OCI-LY7 (cell line): ENCODE data around the gene FGF3. TPM values are rescaled to one million over a fixed set of nuclear protein-coding genes. Genes with fewer than 3 reads are reported as not detected.

Experiments used
- BruUV-seq: library from RNA; stranded (reverse); fragments of 400-500 nt; replicated peaks from 2 replicates; lab custom pipeline; 2021; lab: Mats Ljungman, UMichigan
- CTCF ChIA-PET: fragments of 300-600 bp; sonication (Branson Sonifier 250); formaldehyde crosslinking; loops from one replicate; lab custom pipeline; 2022; ENCODE audit warnings: antibody characterized with exemption; ENCODE audit not compliant: unreplicated experiment; lab: Charles Lee
- POLR2A ChIA-PET: fragments of 300-600 bp; sonication (Branson Sonifier 250); formaldehyde crosslinking; loops from one replicate; lab custom pipeline; 2022; ENCODE audit warnings: antibody characterized with exemption; lab: Charles Lee
- DNase-seq: peaks from one replicate; pipeline ENCODE4 v3.0.0-alpha.2; 2015; ENCODE audit warnings: low spot score
- H2AFZ ChIP-seq: fragments of 200-600 bp; sonication (generic), shearing (Covaris generic); 2 replicates; pipeline ENCODE4 v1.6.1; 2014; ENCODE audit warnings: mild to moderate bottlenecking, antibody characterized with exemption, low read length, moderate library complexity
- H3K27ac ChIP-seq: fragments of 200-600 bp; sonication (generic); 2 replicates; pipeline ENCODE4 v1.5.1; 2014; ENCODE audit warnings: mixed run types, low read depth, mild to moderate bottlenecking, moderate library complexity, low read length, inconsistent platforms; ENCODE audit not compliant: poor library complexity, severe bottlenecking
- H3K36me3 ChIP-seq: fragments of 200-600 bp; sonication (generic); 2 replicates; pipeline ENCODE4 v1.6.1; 2014; ENCODE audit warnings: mild to moderate bottlenecking, antibody characterized with exemption, low read length, moderate library complexity, mixed read lengths; ENCODE audit not compliant: insufficient read depth
- H3K4me1 ChIP-seq: fragments of 200-600 bp; sonication (generic); 2 replicates; pipeline ENCODE4 v1.5.1; 2014; ENCODE audit warnings: mild to moderate bottlenecking, low read length; ENCODE audit not compliant: insufficient read depth, poor library complexity, severe bottlenecking
- H3K4me2 ChIP-seq: fragments of 200-600 bp; sonication (generic); 2 replicates; pipeline ENCODE4 v1.6.1; 2014; ENCODE audit warnings: mild to moderate bottlenecking, low read length
- H3K4me3 ChIP-seq: fragments of 200-600 bp; sonication (generic); 2 replicates; pipeline ENCODE4 v1.5.1; 2014; ENCODE audit warnings: mild to moderate bottlenecking, low read depth, low read length; ENCODE audit not compliant: poor library complexity, severe bottlenecking
- H3K79me2 ChIP-seq: fragments of 200-600 bp; sonication (generic); 2 replicates; pipeline ENCODE4 v1.6.1; 2016; ENCODE audit warnings: low read depth, mild to moderate bottlenecking, low read length, moderate library complexity, mixed read lengths; ENCODE audit not compliant: insufficient read depth
- H3K9me2 ChIP-seq: fragments of 200-600 bp; sonication (generic); 2 replicates; pipeline ENCODE4 v1.6.1; 2016; ENCODE audit warnings: mild to moderate bottlenecking, low read length, mixed read lengths; ENCODE audit not compliant: insufficient read depth
- H3K9me3 ChIP-seq: fragments of 200-600 bp; sonication (generic); 2 replicates; pipeline ENCODE4 v1.6.1; 2014; ENCODE audit warnings: mild to moderate bottlenecking, mixed run types, low read length, mixed read lengths
- H4K20me1 ChIP-seq: fragments of 200-600 bp; sonication (generic); 2 replicates; pipeline ENCODE4 v1.6.1; 2014; ENCODE audit warnings: mild to moderate bottlenecking, antibody characterized with exemption, low read length, moderate library complexity, mixed read lengths; ENCODE audit not compliant: insufficient read depth
- CTCF ChIP-seq: fragments of 200-600 bp; sonication (generic); conservative IDR thresholded peaks from 2 replicates; pipeline ENCODE4 v1.5.1; 2014; ENCODE audit warnings: mild to moderate bottlenecking, antibody characterized with exemption, low read length, moderate library complexity, mixed read lengths
- EZH2phosphoT487 ChIP-seq: fragments of 200-600 bp; sonication (generic); IDR thresholded peaks from 2 replicates; pipeline ENCODE4 v1.6.1; 2018; ENCODE audit warnings: low read depth, borderline replicate concordance, mild to moderate bottlenecking, mixed run types, antibody characterized with exemption, low read length, moderate library complexity, mixed read lengths
- intact Hi-C: fragments of 100-400 bp; cut with micrococcal nuclease; formaldehyde crosslinking; loops from one replicate; pipeline ENCODE4 v1.10.0; 2022; ENCODE audit not compliant: unreplicated experiment
- total RNA-seq, 2 experiments: library from RNA; depleted of rRNA in 1 of 2; stranded (reverse); fragments of >200 nt in 1 of 2; shearing (Covaris generic) in 1 of 2; gene quantifications; 2 replicates each; pipeline ENCODE4 v1.2.3, GENCODE V29; 2014 to 2022

FGF3 gene
- total RNA-seq, 2 experiments from 2014 or later = not detected

- intact Hi-C loops = no loop called here
- ChIA-PET POLR2A (no interaction called here), CTCF (no interaction called here)
- H2AFZ ChIP-seq = no peak overlapping the region
- H3K4me1 ChIP-seq = no peaks in the 10 kb centered on the region
- no peak for DNase-seq
- no peak overlapping the region for H3K27ac ChIP-seq
- no peaks in the 10 kb centered on the region for H3K9me2 ChIP-seq
- TF ChIP-seq EZH2phosphoT487 = no peak
- TF ChIP-seq CTCF = no peak
- H3K9me3 ChIP-seq = no peaks in the 10 kb centered on the region
- no peaks in the 10 kb centered on the region for H4K20me1 ChIP-seq
- no peaks in the 10 kb centered on the region for H3K79me2 ChIP-seq
- no peak overlapping the region for H3K4me2 ChIP-seq
- no peak overlapping the region for H3K4me3 ChIP-seq
- BruUV-seq = no TSS peak
- H3K36me3 ChIP-seq = no peaks in the 10 kb centered on the region
Observed at GRCh38 chr11:69791276-69792180, 27.7 kb downstream of the FGF3 start.

GRCh38 chr11:69788956-69789355 is 30.3 kb downstream of the FGF3 start:
- Histone ChIP-seq H3K4me3 (no peak overlapping the region), H3K36me3 (no peaks in the 10 kb centered on the region), H3K9me2 (no peaks in the 10 kb centered on the region), H4K20me1 (no peaks in the 10 kb centered on the region), H2AFZ (no peak overlapping the region), H3K4me1 (no peaks in the 10 kb centered on the region), H3K9me3 (no peaks in the 10 kb centered on the region), H3K27ac (no peak overlapping the region), H3K79me2 (no peaks in the 10 kb centered on the region), H3K4me2 (no peak overlapping the region)
- ChIA-PET POLR2A (no interaction called here), CTCF (no interaction called here)
- intact Hi-C loops = no loop called here
- TF ChIP-seq EZH2phosphoT487 = no peak
- no peak for TF ChIP-seq CTCF
- DNase-seq = no peak
- BruUV-seq = no TSS peak

- Histone ChIP-seq H3K4me1 (no peaks in the 10 kb centered on the region), H2AFZ (no peak overlapping the region), H3K79me2 (no peaks in the 10 kb centered on the region), H3K4me3 (no peak overlapping the region), H3K9me3 (no peaks in the 10 kb centered on the region), H4K20me1 (no peaks in the 10 kb centered on the region), H3K27ac (no peak overlapping the region), H3K4me2 (no peak overlapping the region), H3K9me2 (no peaks in the 10 kb centered on the region), H3K36me3 (no peaks in the 10 kb centered on the region)
- BruUV-seq = no TSS peak
- TF ChIP-seq EZH2phosphoT487 (no peak), CTCF (no peak)
- DNase-seq = no peak
- intact Hi-C loops = no loop called here
- CTCF ChIA-PET = no interaction called here
- POLR2A ChIA-PET = no interaction called here
Observed at GRCh38 chr11:69787906-69788305, 31.3 kb downstream of the FGF3 start.
